ENCODE measurements around the gene ACSBG1. TPM values are rescaled to one million over a fixed set of nuclear protein-coding genes. Genes with fewer than 3 reads are reported as not detected.

Gene ACSBG1
- total and polyA plus RNA-seq, 2 of the 8 experiments (the other 6 are each of a cell fraction or from before 2014, with no cell fraction given), result 5.4 to 7.1 TPM

Other genes starting within 250 kb of the ACSBG1 start
- gene TBC1D2B, start 156.9 kb downstream of the ACSBG1 start, total RNA-seq (2021; fragmentation: NEBNext Ultra II Directional; extraction: Animal tissue kit (Norgen Biotek cat#: 25700)), result 15.4 and 19.5 TPM in 2 replicates
- gene TBC1D2B, start 156.9 kb downstream of the ACSBG1 start, polyA plus RNA-seq (2011; rRNA removed), result 11.9 and 13.6 TPM in 2 replicates
- gene SH2D7, start 142.0 kb downstream of the ACSBG1 start, total RNA-seq (2021; fragmentation: NEBNext Ultra II Directional; extraction: Animal tissue kit (Norgen Biotek cat#: 25700)), result not detected in 2 replicates
- not detected in 2 replicates for gene SH2D7, start 142.0 kb downstream of the ACSBG1 start, polyA plus RNA-seq (2011; rRNA removed)
- 45.8 and 46.8 TPM in 2 replicates for gene CIB2, start 103.1 kb downstream of the ACSBG1 start, total RNA-seq (2021; fragmentation: NEBNext Ultra II Directional; extraction: Animal tissue kit (Norgen Biotek cat#: 25700))
- 41.5 and 52.0 TPM in 2 replicates for gene CIB2, start 103.1 kb downstream of the ACSBG1 start, polyA plus RNA-seq (2011; rRNA removed)
- 36.8 and 41.5 TPM in 2 replicates for gene IDH3A, start 85.2 kb downstream of the ACSBG1 start, total RNA-seq (2021; fragmentation: NEBNext Ultra II Directional; extraction: Animal tissue kit (Norgen Biotek cat#: 25700))
- 15.1 and 23.4 TPM in 2 replicates for gene IDH3A, start 85.2 kb downstream of the ACSBG1 start, polyA plus RNA-seq (2011; rRNA removed)
- 2.5 and 3.6 TPM in 2 replicates for gene DNAJA4, start 30.0 kb upstream of the ACSBG1 start, total RNA-seq (2021; fragmentation: NEBNext Ultra II Directional; extraction: Animal tissue kit (Norgen Biotek cat#: 25700))
- gene DNAJA4, start 30.0 kb upstream of the ACSBG1 start, polyA plus RNA-seq (2011; rRNA removed), result 5.1 and 6.2 TPM in 2 replicates
- 44.2 and 44.7 TPM in 2 replicates for gene SKIC8, start 65.0 kb upstream of the ACSBG1 start, total RNA-seq (2021; fragmentation: NEBNext Ultra II Directional; extraction: Animal tissue kit (Norgen Biotek cat#: 25700))
- gene SKIC8, start 65.0 kb upstream of the ACSBG1 start, polyA plus RNA-seq (2011; rRNA removed), result 42.3 and 77.7 TPM in 2 replicates
- 385 and 388 TPM in 2 replicates for gene CRABP1, start 105.8 kb upstream of the ACSBG1 start, total RNA-seq (2021; fragmentation: NEBNext Ultra II Directional; extraction: Animal tissue kit (Norgen Biotek cat#: 25700))
- 600 and 655 TPM in 2 replicates for gene CRABP1, start 105.8 kb upstream of the ACSBG1 start, polyA plus RNA-seq (2011; rRNA removed)
- 99.7 and 103 TPM in 2 replicates for gene IREB2, start 203.7 kb upstream of the ACSBG1 start, total RNA-seq (2021; fragmentation: NEBNext Ultra II Directional; extraction: Animal tissue kit (Norgen Biotek cat#: 25700))
- 15.7 and 21.0 TPM in 2 replicates for gene IREB2, start 203.7 kb upstream of the ACSBG1 start, polyA plus RNA-seq (2011; rRNA removed)

Data from H1 (cell line).